NCI-H2081 (cell line): ENCODE data around the gene E2F8.

Experiments
- DNase-seq, 2 experiments: peaks; one replicate each; lab custom pipeline; 2025; lab: John Stamatoyannopoulos, UW

Gene E2F8

DNA sequence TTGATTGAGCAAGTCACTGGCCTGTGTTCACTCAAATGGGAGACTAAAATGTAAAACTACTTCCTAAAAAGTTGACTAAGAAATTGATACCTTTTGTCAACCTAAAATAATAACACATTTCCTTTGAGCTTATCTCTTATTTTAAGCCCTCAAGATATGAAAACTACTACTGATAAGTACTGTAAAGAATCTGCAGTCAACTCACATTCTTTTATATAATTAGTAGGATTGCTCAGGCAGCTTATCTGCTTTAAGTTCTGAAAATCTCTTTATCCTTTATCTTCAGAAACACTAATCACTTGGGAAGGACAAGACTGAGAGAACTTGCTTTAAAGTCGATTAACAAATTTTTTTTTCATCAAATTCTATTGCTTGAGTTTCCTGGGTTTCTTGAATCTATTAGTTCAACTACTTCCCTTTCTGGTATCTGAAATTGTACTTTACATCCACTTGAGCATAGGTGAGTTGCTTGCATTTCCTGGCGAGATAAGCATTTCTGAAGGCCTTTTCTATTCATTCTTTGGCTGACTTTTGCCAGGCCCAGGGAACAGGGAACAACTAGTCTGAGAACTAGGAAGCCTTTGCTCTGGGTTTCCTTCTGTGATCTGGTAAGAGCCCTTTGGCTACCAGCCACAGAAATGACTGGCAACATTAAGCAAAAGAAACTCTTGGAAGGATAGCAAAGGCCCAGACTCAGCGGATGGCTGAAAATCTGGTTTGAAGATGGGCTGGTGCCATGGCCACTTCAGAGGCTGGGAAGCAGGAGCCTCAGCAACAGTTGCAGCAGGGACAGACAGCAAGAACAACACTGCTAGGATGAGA, 19.6 kb downstream of the E2F8 start:
- DNase-seq: no peak

DNA sequence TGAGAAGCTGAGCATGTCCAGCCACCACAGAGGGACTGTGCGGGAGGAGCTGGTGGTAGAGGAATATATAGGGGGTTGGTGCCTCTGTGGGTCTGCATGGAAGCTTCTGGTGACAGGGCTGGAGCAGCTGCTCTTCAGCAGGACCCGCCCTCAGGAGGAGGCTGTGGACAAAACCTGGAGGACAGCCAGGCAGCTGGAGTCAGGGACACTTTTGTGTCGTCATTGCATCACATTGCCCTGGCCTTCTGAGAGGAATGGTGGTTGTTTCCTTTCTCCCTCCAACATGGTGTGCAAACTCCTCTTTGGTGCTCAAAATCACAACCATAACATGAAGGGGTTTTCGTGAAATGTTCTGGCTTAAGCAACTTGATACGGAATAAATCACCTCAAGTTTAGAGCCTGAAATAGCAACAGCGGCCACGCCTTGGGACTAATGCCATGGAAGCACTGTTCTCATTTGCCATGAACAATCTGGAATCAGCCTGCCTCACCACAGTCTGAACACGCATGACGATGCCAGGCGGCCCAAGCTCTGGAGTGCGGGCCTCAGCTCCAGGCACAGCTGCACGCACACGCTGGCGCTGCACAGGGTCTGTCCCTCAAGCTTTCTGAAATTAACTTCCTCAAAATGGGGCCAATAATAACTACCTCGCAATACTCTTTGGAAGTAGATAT, 21.8 kb downstream of the E2F8 start:
- no peak for DNase-seq

DNA sequence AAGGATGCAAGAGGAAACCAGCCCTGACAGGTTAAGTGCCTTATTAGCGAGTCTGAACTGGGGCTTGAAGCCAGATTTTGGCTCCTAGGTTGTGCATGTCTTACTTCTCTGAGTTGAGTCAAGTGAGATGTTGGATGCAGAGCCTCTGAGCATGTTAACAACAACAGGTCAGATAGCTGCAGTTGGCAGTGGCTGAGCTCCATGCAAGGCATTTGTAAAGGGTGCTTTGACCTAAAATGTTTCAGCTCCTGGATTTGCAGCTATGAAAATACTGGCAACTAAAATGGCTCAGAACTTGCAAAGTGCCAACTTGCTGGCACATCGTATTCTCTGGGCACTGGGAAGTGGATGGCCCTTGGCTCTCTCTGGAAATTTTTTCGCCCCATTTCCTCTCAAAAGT, 22.5 kb downstream of the E2F8 start:
- DNase-seq: no peak

DNA sequence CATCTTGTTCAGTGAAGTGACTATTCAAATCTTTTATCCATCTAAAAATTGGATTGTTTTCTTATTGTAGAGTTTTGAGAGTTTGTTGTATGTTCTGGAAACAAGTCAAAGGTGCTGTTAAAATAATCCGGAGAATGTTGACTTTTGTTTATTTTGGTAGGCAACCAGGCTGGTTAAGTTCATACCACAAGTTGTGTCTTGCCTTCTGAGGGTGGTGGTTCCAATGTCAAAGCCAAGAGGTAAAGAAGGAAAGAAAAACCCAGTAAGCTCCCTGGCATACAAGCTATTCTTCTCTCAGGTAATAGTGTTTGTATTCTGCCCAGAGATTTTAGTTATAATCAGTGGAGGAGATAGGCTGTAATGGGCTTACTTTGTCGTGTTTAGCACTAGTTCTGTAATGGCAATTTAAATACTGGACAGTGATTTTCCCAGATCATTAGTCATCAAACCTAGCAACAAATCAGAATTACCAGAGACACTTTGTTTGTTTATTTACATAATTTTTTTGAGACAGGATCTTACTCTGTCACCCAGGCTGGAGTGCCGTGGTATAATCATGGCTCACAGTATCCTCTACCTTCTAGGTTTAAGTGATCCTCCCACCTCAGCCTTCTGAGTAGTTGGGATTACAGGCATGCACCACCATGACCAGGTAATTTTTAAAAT, 23.9 kb downstream of the E2F8 start:
- DNase-seq: no peak

DNA sequence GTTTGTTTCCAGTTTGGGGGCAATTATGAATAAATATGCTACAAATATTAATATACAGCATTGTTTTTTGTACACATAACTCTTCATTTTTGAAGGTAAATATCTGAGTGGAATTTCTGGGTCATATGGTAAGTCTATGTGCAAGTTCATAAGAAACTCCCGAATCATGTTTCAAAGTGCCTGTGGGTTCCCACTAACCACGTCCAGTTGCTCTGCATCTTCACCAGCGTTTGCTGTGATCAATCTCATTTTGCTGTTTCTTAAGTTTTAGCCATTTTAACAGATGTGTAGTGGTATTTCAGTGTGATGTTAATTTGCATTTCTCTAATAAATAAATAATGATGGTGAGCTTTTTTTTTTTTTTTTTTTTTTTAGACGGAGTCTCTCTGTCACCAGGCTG, 24.7 kb downstream of the E2F8 start:
- DNase-seq: no peak

DNA sequence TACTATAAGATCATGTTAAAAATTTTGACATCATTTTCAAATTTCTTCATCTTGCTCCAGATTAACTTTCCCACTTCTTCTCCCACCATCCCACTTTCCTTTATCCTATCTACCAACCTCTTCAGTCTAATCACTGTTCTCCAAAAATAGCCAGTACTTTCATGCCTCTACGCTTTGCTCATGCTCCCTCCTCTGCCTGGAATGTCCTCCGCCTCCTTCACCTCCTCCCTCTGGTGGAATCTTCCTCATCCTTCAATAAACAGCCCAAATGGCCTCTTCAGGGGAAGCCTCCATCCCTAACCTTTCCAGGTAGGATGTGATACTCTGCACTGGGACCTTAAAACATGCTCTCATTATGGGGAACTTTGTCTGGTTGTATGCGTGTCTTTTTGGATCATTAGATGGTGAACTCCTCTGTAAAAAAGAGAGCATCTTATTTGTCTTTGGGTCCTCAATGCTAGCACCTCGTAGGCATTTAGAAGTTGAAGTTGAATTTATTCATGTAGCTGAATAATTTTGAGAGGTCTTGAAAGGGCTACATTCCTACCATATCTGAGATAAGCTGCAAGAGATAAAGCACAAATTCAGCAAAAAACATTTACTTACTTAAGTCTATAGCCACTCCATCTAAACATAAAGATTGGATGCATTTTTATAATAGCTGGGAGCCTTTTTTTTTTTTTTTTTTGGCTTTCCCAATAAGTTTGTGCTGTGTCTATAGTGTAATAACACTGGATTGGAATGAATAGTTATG, 31.0 kb downstream of the E2F8 start:
- DNase-seq: no peak

DNA sequence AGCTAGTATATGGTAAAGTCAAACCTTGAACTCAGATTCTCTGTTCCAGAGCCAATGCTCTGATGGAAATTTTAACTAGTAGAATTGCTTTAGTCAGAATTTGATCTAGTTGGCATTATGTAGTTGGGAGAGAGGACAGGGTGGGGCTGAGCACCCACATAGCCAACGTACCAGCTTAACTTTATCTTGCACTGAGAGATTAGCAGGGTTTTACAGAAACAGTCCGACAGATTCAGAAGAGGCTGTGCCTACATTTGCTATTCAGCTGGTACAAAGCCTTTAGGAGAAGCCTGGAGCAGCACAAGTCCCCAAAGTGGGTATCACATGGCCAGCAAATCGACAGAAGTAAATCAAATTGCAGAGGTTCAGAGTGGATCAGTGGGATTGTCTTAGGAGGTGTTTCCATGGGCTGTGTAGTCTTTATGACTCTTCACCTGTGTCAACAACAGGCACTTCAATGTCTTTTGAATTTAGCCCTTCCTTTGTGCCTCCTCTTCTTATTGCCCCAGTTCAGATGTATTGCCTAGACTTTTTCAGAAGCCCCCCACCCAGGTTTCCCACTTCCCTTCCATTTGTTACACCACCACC, 31.7 kb downstream of the E2F8 start:
- no peak for DNase-seq

DNA sequence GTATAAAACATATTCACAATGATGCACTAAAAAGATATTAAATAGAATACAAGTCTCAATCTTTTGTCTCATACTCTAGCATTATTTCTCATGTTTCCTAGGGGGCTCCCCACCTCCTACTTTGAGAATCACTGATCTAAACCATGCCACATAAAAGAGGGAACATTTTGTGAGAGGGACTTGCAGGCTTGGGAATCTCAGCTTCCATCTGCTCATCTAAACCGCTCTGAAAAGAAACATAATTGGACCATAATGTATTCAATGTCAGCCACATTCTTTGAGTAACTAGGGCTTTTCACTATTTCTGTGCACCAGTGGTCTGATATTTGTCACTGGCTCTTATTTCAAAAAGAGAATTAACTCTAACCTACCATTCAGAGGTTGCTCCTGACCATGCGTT, 32.6 kb downstream of the E2F8 start:
- DNase-seq: no peak

DNA sequence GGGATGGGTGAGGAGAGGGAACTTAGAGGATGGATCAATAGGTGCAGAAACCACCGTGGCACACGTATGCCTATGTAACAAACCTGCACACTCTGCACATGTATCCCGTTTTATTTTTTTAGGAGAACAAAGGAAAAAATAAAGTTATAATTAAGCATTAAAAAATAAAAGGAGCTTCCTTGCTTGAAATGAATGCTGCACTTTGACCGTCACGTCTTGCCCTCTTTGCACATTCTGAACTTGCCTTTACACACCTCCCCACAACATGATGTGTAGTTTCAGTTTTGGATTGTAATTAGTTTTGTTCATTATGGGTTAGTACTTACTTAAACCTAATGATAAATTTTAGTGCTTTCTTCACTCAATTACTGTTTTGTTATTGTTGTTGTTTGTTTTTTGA, 35.9 kb downstream of the E2F8 start:
- no peak for DNase-seq

DNA sequence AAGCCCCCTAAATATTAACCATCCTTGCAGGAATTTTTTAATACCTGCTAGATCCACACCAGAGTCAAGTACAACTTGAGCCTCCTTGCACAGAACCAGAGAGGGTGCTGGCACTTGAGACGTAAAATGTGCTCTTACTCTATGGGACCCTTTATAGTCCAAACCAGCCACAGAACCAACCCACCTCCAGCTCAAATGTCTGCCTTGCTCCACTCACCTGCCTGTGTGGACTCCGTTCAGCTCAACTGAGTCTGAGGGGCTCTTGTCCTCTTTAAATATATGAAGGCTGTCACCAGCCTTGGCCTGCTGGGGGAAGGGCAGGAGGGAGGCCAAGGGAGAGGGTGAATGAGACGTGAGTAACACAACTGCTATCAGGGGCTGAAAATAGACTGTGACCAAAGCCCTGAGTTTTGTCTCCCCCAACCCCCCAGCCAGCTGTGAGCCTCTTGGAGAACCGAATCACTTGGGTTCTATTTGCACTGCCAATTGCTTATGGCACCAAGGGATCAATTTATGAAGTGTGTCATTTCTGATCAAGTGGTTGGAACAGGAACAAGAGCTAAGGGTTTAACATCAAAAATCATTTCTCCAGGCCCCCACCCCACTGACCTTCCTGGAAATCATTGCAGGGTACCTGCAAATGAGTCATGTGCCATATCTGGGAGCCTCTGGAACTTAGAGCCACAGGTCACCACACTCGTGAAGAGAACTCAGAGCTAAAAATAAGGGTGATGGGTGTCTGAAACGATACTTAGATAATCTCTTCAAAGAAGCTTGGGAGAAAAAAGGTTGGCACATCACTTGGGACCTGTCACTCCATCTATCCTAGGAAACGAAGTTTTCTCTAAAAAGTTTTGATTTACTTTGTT, 38.8 kb downstream of the E2F8 start, which contains the start of gene CSRP3:
CSRP3 (minus strand) TSS at position 247 of the 869 bp plus-strand sequence. CDS start 9,535 bp downstream, outside the sequence.
- no peak for DNase-seq

DNA sequence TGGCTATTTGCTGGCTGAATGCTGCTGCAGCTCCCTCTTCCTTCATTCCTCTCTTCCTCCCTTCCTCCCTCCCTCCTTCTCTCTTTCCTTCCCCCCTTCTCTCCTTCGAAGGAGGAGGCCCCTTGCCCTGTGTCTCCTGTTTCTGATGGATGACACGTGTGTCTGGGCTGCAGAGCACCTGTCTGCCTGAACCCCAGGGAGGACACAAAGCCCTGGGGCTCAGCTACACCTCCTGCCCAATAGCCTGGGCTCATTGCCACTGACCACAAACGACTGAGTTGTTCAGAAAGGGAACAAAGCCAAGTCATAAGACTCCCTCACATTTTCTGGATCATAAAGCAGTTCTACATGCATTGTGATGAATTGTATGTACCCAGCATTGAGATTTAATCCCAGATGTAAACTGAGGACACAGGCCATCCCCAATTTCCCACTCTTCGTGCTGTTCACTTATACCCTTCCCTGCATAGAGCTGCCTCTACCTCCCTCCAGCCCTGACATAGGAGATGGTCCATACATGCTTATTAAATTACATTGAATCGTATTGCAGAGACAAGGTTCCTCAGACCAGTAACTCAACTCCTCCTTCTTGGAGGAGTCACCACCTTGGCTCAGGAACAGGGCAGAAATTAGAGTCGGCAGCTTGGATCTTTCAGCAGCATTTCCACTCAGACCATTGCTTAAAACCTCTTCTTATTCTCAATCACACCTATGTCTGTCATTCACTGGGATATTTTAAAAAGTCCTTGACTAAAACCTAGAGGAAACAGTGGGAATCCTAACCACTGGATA, 40.1 kb downstream of the E2F8 start:
- no peak for DNase-seq

DNA sequence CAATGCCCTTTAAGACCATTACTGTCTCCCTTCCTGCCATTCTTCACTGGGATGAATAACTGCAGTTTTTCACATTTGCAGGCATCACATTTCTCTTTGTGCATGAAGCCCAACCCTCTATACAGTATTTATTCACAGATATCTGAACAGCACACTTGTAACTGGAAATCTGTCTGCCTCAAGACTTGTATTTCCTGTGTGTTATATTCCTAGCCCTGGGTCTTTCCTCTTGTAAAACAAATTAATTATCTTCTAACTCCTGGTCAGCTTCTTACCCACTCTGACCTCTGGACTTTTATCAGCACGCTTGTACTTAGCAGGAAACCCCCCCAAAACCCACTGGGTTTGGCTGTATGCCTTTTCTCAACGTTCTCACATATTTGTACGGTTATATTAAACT, 41.0 kb downstream of the E2F8 start:
- DNase-seq: no peak

DNA sequence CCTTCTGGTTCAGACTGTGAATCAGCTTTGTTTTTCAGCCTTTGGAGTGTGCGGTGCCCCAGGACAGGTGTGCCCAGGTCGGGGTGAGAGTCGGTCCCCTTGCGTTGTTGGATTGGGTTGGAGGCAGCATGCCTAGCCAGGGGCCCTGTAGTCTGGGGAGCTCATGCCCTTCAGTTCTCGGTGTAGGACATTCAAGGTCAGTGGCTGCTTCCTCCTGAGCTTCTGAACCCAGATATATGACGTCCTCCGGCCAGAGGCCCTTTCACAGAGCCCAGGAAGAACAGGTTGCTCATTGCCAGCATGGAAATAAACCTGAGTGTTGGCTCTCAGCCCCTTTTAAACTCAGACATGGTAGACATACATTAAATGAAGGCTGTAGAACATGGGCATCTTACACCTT, 41.7 kb downstream of the E2F8 start:
- DNase-seq: no peak

DNA sequence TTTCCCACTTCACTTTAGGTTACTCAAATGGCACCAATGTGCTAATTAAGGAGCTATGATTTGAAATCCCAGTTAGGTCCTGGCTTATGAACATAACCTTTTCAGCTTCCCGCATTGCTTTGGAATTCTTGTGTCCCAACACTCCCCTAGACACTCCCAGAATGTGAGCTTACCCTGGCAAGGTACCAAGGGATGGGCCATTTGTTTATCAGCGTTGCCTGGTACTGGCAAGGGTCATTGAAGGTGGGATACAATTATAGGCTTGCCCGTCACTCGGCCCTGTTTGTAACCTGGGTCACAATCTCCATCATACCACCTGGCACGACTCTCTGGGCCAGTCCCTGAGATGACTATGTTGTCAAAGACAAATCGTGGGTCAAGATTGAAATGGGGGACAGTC, 44.3 kb downstream of the E2F8 start:
- no peak for DNase-seq

DNA sequence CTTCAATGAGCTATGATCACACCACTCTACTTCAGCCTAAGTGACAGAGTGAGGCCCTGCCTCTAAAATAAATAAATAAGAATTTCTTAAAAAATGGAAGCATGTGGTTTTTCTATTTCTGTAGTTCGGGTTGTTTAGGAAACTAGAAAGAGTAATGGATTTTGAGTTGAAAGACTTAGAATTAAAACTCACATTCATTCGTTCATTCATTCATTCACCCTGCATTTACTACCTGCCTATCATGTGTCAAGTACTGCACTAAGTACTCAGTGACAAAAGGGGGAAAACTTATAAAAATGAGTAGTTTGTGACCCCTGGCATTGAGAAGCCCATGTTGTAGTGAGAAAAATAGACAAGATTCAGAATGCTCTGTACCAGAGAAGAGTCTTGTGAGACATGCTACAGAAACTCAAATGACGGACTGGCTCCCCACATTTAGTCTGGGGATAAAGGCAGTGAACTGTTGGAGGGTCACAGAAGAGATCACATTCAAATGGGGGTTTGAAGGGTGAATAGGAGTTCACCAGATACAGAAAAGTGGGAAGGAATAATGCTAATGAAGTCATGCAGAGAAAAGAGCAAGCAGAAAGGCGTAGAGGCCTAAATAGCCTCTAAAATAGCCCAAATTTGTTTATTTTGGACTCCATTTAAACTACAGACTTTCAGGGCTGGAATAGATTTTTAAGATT, 46.0 kb downstream of the E2F8 start:
- no peak for DNase-seq

DNA sequence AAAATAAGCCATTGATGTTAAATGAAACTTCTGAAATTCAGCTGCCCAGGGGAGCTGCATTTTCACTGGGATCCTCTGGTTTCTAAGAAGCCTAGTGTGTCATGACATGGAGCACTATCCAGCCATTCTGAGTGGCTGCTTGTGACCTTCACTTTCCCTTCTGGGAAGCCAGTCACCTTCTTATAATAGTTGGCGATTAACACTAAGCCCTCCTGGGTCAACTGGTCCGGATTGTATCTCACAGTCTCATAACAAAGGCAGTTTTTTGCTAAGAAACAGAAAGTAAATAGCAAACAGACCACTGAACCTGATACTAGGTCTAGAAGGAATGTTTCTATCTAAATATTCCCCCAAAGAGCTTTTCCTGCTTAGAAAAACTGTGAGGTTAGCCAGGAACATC, 46.8 kb downstream of the E2F8 start:
- no peak for DNase-seq

DNA sequence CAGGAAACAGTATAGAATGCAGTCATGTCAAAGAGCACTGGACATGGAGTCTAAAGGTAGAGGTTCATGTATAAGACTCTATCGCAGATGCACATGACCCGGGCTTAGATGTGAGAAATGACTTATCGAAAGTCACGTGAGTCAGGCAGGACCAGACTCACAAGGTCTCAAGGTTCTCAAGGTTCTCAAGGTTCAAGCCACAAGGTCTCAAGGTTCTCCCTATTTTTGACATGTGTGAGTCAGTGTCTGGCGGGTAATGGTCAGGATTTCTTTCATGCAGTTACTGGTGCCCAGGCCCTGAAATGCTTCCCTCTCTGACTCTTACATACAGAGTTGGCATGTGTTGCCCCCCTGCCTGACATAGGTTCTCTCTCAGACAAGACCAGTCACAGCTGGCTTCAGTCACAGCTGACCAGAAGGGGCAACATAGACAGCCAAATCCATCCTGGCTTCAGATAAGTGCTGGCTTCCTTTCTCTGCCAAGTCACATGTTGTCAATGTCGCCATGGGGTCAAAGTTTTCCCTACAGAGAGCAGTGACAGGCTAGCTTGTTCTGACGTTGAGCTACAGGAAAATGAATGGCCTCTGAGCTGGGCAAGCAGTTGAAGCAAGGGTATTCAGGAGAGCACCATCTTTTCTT, 49.1 kb downstream of the E2F8 start:
- no peak for DNase-seq

DNA sequence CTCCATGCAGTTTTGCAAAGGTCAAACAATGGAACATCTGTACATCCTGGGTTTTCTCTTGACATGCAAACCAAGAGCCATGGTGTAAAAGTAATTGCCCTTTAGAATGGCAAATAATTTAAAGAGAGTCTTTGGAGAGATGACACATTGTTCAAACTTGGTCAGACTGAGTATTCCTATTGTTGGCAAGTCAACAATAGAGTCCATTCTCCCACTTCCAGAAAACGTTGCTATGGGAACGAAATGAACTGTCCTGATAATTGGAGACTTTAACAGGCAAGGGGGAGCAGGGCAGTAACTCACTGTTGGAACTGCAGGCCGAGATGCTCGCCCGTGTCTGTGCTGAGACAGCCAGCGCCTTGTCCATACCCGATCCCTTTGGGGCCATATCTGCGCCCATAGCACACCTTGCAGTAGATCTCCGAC, 52.9 kb downstream of the E2F8 start:
- peak in 1 of 2 experiments; percentile 40 for DNase-seq
